Measurements from ENCODE around the gene CCDC33.

- TF ChIP-seq ZSCAN18 (CRISPR knock-in tag; IDR thresholded peaks at IDR 0.05), result no peak
- TF ChIP-seq, protein P1, sequence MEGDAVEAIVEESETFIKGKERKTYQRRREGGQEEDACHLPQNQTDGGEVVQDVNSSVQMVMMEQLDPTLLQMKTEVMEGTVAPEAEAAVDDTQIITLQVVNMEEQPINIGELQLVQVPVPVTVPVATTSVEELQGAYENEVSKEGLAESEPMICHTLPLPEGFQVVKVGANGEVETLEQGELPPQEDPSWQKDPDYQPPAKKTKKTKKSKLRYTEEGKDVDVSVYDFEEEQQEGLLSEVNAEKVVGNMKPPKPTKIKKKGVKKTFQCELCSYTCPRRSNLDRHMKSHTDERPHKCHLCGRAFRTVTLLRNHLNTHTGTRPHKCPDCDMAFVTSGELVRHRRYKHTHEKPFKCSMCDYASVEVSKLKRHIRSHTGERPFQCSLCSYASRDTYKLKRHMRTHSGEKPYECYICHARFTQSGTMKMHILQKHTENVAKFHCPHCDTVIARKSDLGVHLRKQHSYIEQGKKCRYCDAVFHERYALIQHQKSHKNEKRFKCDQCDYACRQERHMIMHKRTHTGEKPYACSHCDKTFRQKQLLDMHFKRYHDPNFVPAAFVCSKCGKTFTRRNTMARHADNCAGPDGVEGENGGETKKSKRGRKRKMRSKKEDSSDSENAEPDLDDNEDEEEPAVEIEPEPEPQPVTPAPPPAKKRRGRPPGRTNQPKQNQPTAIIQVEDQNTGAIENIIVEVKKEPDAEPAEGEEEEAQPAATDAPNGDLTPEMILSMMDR (IDR thresholded peaks at IDR 0.05), result no peak
These were observed 42.1 kb downstream of the CCDC33 start for GRCh38 chr15:74278207-74278606.

Measured in WTC11 (cell line).